Type B pancreatic cell (in vitro differentiated cells): ENCODE measurements around the gene MORN1. TPM values are rescaled to one million over a fixed set of nuclear protein-coding genes. Genes with fewer than 3 reads are reported as not detected.

Source experiments
- DNase-seq: peaks from one replicate; pipeline ENCODE4 v3.0.0; 2021; ENCODE audit warnings: mixed read lengths; ENCODE audit not compliant: unreplicated experiment; ENCODE audit errors: extremely low spot score
- H3K27ac Mint-ChIP-seq: 2 replicates; pipeline ENCODE4 v1.8.0; 2021; ENCODE audit warnings: mild to moderate bottlenecking, mixed read lengths
- H3K27me3 Mint-ChIP-seq: 2 replicates; pipeline ENCODE4 v1.8.0; 2021; ENCODE audit warnings: mixed read lengths
- H3K36me3 Mint-ChIP-seq: 2 replicates; pipeline ENCODE4 v1.8.0; 2021; ENCODE audit warnings: mixed read lengths
- H3K4me1 Mint-ChIP-seq: one replicate; pipeline ENCODE4 v1.8.0; 2021; ENCODE audit warnings: mixed read lengths; ENCODE audit not compliant: unreplicated experiment
- H3K4me3 Mint-ChIP-seq: 2 replicates; pipeline ENCODE4 v1.8.0; 2021; ENCODE audit warnings: mild to moderate bottlenecking, mixed read lengths
- H3K9me3 Mint-ChIP-seq: 2 replicates; pipeline ENCODE4 v1.8.0; 2021; ENCODE audit warnings: mixed read lengths
- total RNA-seq: library from RNA; stranded (reverse); gene quantifications from 2 replicates; pipeline ENCODE4 v1.2.1, GENCODE V29; 2021; ENCODE audit warnings: low replicate concordance
- TF ChIP-seq, protein P1 (sequence below): fragments of 200-600 bp; sonication (generic); conservative IDR thresholded peaks from 2 replicates; pipeline ENCODE4 v1.5.0; 2021; ENCODE audit warnings: antibody characterized with exemption, mild to moderate bottlenecking

The MORN1 gene
- total RNA-seq, 1 donor from 2014 or later: 27.5 TPM

DNA sequence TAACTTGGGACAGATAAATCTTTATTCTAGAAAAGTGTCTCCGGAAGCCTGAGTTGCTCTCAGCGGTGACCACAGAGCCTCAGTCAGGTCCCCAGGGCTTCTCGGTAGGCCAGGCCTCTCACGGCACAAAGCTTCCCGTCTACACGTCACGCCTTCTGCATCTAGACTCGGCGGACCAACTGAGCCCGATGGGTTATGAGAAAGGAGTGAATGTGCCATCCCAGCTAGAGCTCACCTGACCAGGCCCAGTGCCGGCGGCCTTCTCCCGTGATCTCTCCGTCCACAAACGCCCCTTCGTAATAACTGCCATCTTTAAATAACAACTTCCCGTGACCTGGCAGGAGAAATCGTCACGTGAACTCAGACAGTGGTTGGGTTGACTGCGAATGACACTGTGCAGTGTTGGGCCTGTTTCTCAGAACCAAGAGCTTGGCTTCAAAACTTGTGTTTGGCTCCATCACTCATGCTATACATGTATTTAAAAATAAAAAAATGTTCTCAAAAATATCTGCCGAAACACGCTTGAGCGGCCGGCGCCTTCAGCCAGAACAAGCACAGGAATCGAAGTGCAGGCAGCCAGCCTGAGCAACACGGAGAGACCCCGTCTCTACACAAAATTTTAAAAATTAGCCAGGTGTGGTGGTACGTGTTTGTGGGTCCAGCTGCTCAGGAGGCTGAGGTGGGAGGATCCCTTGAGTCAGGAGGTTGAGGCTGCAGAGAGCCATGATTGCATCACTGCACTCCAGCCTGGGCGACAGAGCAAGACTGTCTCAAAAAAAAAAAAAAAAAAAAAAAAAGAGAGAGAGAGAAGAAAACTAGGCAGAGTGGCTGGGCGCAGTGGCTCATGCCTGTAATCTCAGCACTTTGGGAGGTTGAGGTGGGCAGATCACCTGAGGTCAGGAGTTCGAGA lies 3.1 kb downstream of the MORN1 start:
- H3K4me3 Mint-ChIP-seq: no peak overlapping the region
- TF ChIP-seq, protein P1, sequence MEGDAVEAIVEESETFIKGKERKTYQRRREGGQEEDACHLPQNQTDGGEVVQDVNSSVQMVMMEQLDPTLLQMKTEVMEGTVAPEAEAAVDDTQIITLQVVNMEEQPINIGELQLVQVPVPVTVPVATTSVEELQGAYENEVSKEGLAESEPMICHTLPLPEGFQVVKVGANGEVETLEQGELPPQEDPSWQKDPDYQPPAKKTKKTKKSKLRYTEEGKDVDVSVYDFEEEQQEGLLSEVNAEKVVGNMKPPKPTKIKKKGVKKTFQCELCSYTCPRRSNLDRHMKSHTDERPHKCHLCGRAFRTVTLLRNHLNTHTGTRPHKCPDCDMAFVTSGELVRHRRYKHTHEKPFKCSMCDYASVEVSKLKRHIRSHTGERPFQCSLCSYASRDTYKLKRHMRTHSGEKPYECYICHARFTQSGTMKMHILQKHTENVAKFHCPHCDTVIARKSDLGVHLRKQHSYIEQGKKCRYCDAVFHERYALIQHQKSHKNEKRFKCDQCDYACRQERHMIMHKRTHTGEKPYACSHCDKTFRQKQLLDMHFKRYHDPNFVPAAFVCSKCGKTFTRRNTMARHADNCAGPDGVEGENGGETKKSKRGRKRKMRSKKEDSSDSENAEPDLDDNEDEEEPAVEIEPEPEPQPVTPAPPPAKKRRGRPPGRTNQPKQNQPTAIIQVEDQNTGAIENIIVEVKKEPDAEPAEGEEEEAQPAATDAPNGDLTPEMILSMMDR: no peak
- H3K27ac Mint-ChIP-seq: no peak overlapping the region
- peaks cover 16% of the 10 kb centered on the region for H3K4me1 Mint-ChIP-seq
- no peak for DNase-seq
- H3K9me3 Mint-ChIP-seq: no peaks in the 10 kb centered on the region
- H3K36me3 Mint-ChIP-seq: peaks cover 3% of the 10 kb centered on the region
- no peaks in the 10 kb centered on the region for H3K27me3 Mint-ChIP-seq

DNA sequence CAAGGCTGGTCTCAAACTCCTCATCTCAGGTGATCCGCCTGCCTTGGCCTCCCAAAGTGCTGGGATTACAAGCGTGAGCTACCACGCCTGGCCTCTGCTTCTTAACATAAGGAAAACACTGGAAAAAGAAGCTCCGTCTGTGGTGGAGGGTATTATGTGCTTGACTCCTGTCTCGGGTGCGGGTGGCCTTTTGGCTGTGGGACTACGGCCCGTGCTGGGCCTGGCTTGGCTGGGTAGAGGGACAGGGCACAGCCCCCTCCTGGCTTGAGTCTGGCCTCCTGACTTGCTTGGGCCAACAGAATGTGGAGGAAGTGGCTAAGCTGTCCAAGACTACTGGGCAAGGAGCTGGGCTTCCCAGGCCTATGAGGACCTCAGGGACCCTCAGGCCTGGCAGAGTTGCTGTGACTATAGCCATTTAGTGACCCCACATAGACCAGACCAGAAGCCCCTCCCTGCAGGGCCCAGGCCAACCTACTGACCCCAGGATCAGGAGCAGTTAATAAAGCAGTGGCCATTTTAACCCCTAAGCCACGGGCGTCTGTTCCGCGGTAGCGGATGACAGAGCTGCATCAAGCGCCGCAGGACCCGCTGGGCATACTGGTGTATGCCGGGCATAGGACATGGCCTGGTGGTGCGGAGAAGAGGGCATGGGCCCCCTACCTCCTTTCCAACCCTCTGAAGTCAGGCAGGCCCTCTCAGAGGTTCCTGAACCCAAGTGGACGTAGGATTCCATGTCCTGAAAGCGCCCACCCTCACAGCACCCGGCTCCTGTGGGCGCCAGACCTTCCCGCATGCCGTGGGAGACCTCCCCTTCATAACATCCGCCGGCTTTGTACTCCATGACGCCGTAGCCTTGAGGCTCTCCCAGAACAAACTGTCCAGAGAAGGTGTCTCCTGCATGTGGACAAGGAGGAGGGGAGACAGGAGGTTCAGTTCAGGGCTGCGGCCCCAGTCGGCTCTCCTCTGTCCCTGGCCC lies 4.4 kb downstream of the MORN1 start:
- Mint-ChIP-seq H3K4me1 (peaks cover 5% of the 10 kb centered on the region), H3K9me3 (no peaks in the 10 kb centered on the region), H3K27me3 (no peaks in the 10 kb centered on the region), H3K27ac (no peak overlapping the region), H3K4me3 (no peak overlapping the region), H3K36me3 (no peaks in the 10 kb centered on the region)
- DNase-seq: no peak
- TF ChIP-seq, protein P1: no peak

DNA sequence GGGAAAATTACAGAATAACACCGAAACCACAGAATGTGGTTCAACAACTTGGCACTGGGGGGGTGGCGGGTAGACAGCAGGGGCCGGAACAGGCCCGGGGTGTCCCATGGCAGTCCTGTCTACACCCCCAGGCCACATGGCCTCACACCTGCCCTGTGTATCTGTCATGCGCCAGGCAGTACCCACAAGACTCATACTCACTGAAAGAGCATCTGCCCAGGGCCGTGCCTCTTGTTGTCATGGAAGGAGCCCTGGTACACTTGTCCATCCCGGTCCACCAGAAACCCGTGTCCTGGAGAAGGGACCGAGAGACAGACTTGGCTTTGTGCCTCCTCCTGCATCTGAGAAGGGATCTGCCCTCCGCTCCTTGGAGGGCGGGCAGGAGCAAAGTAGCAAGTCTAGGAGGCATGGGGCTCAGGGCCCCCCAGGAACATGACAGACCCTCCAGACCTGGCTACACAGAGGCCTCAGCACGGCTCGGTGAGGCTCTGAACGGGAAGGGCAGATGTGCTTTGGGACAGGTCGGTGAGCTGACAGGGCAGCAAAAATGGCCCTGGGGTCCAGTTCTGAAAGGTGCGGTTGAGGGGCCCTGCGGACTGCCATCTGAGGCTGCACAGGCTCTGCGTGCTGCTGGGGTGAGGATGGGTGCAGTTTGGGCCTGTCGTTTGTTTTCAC lies 5.6 kb downstream of the MORN1 start:
- Mint-ChIP-seq H3K27ac (no peak overlapping the region), H3K36me3 (no peaks in the 10 kb centered on the region), H3K9me3 (no peaks in the 10 kb centered on the region), H3K4me1 (peaks cover 5% of the 10 kb centered on the region), H3K4me3 (no peak overlapping the region), H3K27me3 (no peaks in the 10 kb centered on the region)
- TF ChIP-seq, protein P1: no peak
- no peak for DNase-seq

DNA sequence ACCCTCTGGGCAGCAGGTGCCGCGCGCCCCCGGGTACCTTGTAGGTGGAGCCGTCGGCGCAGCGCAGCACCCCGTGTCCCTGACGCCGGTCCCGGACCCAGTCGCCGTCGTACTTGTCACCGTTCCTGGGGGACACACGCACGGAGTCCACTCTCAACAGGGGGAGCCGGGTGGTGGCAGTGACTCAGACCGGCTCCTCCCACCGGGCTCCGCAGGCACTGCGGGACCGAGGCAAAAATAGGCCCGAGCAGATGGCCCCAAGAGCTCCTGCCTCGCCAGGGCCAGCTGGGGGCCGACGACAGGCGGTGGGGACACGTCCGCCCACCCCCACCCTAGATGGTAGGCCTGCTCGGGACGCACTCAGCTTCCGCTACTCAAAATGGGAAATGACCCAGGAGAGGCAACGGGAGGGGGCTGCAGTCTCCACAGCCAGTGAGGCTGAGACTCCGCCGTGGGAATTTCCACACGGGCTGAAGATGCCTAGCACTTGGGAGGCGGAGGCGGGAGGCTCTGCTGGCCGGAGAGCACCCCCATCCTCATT lies 6.3 kb downstream of the MORN1 start:
- TF ChIP-seq, protein P1: no peak
- Mint-ChIP-seq H3K27ac (no peak overlapping the region), H3K9me3 (no peaks in the 10 kb centered on the region), H3K27me3 (no peaks in the 10 kb centered on the region), H3K4me1 (peaks cover 3% of the 10 kb centered on the region), H3K36me3 (no peaks in the 10 kb centered on the region), H3K4me3 (no peak overlapping the region)
- DNase-seq: peak; percentile 70
